ENCODE data around the gene FAM187B. TPM values are rescaled to one million over a fixed set of nuclear protein-coding genes. Genes with fewer than 3 reads are reported as not detected.
A peak's percentile ranks its signal among the peaks of the same experiment; 100 is the strongest.

FAM187B gene
- total RNA-seq, 4 donors from 2014 or later = not detected

GRCh38 chr19:35220315-35220921, 8.1 kb downstream of the FAM187B start:
- Histone ChIP-seq H3K4me1 (no peaks in the 10 kb centered on the region), H3K27me3 (peaks cover 15% of the 10 kb centered on the region), H3K9me3 (peaks cover 0 to 25% (median 0%) of the 10 kb centered on the region in 3 donors), H3K27ac (no peak overlapping the region), H3K4me3 (no peak overlapping the region), H3K36me3 (no peaks in the 10 kb centered on the region)
- WGBS, 2 donors (ENCODE audit: low coverage in 1 of 2) = 0 to 73% methylated on average over 2 of the region's 3 CpGs
- no peak for TF ChIP-seq POLR2AphosphoS5 (IDR thresholded peaks at IDR 0.05)
- TF ChIP-seq EP300 (IDR thresholded peaks at IDR 0.05) = no peak
- no peak for TF ChIP-seq POLR2A (IDR thresholded peaks at IDR 0.05)
- TF ChIP-seq CTCF (IDR thresholded peaks at IDR 0.05) = no peak
- ATAC-seq = no peak

- no peak for ATAC-seq
- Histone ChIP-seq H3K4me1 (peaks cover 0 to 8% (median 7%) of the 10 kb centered on the region in 3 donors), H3K9me3 (peaks cover 0 to 25% (median 0%) of the 10 kb centered on the region in 3 donors), H3K36me3 (no peaks in the 10 kb centered on the region), H3K4me3 (no peak overlapping the region), H3K27ac (no peak overlapping the region), H3K27me3 (peaks cover 1% of the 10 kb centered on the region)
- WGBS, 2 donors (ENCODE audit: low coverage in 1 of 2) = 60 to 86% methylated on average over 1 of the region's 1 CpG
- TF ChIP-seq EP300 (IDR thresholded peaks at IDR 0.05) (no peak), CTCF (IDR thresholded peaks at IDR 0.05) (no peak), POLR2A (IDR thresholded peaks at IDR 0.05) (no peak), POLR2AphosphoS5 (IDR thresholded peaks at IDR 0.05) (no peak)
These were observed 9.5 kb downstream of the FAM187B start for GRCh38 chr19:35219008-35219407.

- Histone ChIP-seq H3K4me3 (no peak overlapping the region), H3K36me3 (no peaks in the 10 kb centered on the region), H3K4me1 (peaks cover 0 to 20% (median 15%) of the 10 kb centered on the region in 3 donors), H3K27ac (no peak overlapping the region), H3K27me3 (no peaks in the 10 kb centered on the region), H3K9me3 (peaks cover 0 to 18% (median 0%) of the 10 kb centered on the region in 3 donors)
- ATAC-seq = no peak
- TF ChIP-seq POLR2A (IDR thresholded peaks at IDR 0.05) (no peak), CTCF (IDR thresholded peaks at IDR 0.05) (no peak), EP300 (IDR thresholded peaks at IDR 0.05) (no peak), POLR2AphosphoS5 (IDR thresholded peaks at IDR 0.05) (no peak)
These were observed 10.9 kb downstream of the FAM187B start for GRCh38 chr19:35217649-35217990.

GRCh38 chr19:35216833-35217648, 11.5 kb downstream of the FAM187B start:
- Histone ChIP-seq H3K4me1 (peaks cover 0 to 20% (median 15%) of the 10 kb centered on the region in 3 donors), H3K4me3 (no peak overlapping the region), H3K36me3 (no peaks in the 10 kb centered on the region), H3K27me3 (no peaks in the 10 kb centered on the region), H3K9me3 (peaks cover 0 to 18% (median 0%) of the 10 kb centered on the region in 3 donors), H3K27ac (no peak overlapping the region)
- WGBS, 2 donors (ENCODE audit: low coverage in 1 of 2) = 61 to 65% methylated on average over 3 of the region's 3 CpGs
- TF ChIP-seq POLR2A (IDR thresholded peaks at IDR 0.05) (no peak), POLR2AphosphoS5 (IDR thresholded peaks at IDR 0.05) (no peak), EP300 (IDR thresholded peaks at IDR 0.05) (no peak), CTCF (IDR thresholded peaks at IDR 0.05) (no peak)
- ATAC-seq = peak; percentile 23

Data from gastroesophageal sphincter (tissue), 4 donors.